Amniotic stem cell (primary cell): ENCODE data around the gene CUX1.
"Not testable (repeated sequence)": the region's sequence is repeated elsewhere in the genome, so short reads cannot be mapped to it uniquely, and the experiment has no call there.

Source experiments
- DNase-seq: peaks from one replicate; lab custom pipeline; 2025; lab: John Stamatoyannopoulos, UW

Gene CUX1, protein sequence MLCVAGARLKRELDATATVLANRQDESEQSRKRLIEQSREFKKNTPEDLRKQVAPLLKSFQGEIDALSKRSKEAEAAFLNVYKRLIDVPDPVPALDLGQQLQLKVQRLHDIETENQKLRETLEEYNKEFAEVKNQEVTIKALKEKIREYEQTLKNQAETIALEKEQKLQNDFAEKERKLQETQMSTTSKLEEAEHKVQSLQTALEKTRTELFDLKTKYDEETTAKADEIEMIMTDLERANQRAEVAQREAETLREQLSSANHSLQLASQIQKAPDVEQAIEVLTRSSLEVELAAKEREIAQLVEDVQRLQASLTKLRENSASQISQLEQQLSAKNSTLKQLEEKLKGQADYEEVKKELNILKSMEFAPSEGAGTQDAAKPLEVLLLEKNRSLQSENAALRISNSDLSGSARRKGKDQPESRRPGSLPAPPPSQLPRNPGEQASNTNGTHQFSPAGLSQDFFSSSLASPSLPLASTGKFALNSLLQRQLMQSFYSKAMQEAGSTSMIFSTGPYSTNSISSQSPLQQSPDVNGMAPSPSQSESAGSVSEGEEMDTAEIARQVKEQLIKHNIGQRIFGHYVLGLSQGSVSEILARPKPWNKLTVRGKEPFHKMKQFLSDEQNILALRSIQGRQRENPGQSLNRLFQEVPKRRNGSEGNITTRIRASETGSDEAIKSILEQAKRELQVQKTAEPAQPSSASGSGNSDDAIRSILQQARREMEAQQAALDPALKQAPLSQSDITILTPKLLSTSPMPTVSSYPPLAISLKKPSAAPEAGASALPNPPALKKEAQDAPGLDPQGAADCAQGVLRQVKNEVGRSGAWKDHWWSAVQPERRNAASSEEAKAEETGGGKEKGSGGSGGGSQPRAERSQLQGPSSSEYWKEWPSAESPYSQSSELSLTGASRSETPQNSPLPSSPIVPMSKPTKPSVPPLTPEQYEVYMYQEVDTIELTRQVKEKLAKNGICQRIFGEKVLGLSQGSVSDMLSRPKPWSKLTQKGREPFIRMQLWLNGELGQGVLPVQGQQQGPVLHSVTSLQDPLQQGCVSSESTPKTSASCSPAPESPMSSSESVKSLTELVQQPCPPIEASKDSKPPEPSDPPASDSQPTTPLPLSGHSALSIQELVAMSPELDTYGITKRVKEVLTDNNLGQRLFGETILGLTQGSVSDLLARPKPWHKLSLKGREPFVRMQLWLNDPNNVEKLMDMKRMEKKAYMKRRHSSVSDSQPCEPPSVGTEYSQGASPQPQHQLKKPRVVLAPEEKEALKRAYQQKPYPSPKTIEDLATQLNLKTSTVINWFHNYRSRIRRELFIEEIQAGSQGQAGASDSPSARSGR (N-terminal part only)

DNA sequence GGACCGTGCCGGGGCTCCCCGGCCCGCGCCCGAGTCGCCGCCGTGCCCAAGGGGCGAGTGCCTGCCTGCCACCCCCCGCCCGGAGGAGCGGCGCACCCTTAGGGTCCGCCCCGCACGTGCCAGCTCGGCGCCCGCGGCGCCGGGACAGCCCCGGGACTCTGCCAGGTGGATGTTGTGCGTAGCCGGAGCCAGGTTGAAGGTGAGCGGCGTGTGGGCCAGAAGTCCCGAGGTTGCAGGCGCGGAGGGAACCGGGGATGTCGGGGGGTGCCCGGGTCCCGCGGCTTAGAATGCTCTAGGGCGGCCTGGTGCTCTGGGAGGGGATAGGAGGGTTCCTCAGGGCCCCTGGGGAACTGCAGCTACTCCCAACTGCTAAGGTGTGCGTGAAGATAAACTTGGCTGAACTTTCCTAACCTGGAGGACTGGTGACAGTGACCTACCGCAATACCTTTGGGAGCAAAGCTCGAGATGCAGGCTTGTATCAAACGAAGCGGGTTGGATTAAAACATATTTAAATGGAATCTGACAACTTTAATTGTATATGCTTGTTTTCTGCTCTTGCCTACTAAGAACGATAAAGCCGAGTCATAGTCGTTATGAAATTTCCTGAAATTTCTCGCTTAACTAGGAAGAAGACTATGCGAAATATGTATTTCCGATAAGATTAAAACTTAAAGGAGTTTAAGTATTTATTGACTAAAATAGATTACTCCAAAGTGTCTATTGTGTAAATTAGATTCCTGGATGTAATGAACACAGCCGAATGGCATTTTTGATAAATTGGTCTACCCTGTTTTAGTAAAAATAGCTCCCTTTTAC lies at the start of gene CUX1:
Gene CUX1 (plus strand): TSS at position 156 of the 816 bp plus-strand sequence. CDS start 14 bp downstream, at position 170.
- DNase-seq, result no peak

DNA sequence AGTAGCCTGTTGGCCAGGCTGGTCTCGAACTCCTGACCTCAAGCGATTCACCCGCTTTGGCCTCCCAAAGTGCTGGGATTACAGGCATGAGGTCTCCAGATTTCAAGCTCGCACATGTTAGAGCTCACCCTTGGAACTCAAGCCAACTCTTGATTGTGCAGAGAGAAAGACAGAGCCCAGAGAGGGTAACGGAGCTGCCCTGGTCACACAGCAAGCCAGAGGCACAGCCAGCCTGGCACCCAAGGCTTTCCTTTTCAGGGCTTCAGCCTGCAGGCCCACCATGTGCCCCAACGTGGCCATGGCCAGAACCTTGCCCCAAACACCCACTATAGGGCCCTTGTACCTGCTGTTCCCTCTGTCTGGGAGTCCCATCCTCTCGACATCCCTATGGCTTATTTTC lies 49.1 kb upstream of the CUX1 start:
- DNase-seq, result no peak

DNA sequence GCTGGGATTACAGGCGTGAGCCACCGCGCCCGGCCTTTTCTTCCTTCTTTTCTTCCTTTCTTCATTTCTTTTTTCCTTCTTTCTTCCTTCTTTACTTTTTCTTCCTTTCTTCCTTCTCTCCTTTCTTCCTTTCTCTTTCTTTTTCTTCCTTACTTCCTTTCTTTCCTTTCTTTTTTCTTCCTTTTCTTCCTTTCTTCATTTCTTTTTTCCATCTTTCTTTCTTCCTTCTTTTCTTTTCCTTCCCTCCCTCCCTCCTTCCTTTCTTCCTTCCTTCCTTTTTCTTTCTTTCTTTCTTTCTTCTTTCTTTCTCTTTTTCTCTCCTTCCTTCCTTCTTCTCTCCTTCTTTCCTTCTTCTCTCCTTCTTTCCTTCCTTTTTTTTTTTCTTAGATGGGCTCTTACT lies 47.0 kb upstream of the CUX1 start:
- DNase-seq, result no peak

DNA sequence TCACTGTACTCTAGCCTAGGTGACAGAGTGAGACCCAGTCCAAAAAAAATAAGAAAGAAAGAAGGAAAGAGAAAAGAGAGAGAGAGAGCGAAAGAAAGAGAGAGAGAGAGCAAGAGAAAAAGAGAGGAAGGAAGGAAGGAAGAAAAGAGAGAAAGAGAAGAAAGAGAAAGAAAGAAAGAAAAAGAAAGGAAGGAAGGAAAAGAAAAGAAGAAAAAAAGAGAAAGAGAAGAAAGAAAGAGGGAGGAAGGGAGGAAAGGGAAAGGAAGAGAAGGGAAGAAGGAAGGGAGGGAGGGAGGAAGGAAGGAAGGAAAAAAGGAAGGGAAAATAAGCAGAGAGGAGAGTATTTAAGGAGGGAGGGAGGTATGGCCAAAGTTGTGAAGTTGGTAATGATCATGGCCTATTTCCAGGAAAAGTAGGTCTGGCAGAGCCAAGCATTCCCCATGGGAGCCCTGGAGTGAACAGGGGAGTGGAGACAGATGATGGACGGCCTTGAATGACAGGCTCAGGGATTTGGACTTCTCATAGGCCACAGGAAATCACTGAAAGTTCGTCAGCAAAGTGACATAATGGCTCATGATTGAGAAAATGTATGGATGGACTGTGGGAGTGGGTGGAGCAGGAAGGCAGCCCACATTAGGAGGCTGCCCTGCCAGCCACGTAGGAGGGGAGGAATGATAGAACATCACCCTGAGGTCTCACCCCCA lies 44.8 kb upstream of the CUX1 start:
- DNase-seq, result no peak

DNA sequence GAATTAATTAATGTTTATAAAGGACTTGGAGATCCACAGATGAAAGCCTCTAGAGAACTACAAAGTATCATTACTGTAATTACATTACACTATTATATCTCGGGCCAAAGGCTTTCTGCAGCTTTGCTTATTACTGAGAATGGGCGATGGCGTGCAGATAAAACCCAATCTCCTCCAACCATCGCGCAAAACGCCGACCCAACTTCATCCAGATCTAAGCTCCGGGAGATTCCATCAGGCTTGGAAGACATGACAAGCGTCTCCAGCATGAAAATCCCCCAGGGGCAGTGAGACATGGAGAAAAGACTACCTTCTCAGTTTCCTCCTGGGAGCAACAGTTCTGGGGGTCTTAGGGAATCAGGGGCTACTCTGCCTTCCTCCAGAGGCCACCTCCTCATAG lies 42.2 kb upstream of the CUX1 start:
- no peak for DNase-seq

DNA sequence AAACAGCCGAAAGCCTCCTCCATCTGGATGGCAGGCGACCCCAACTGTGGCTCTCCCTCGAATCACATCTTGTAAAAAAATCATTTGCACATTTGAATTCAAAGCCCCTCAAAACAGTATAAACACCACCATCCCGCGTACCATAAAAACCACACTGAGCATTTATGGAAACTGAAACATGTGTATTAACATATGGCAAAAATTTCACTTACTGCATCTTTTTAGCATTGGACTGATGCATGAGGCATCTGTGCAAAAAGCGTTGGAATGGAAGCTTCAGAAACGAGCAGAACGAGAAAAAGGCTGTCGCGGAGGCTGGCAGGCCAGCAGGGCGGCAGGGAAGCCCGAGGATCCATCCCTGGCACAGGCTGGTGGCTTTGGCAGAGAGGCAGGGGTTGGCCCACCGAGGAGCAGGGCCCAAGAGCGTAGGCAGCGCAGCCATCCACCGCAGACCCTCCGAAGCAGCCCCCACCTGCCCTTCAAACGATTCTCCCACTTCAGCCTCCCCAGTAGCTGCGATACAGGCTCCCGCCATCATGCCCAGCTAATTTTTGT lies 39.3 kb upstream of the CUX1 start:
- DNase-seq, result no peak

DNA sequence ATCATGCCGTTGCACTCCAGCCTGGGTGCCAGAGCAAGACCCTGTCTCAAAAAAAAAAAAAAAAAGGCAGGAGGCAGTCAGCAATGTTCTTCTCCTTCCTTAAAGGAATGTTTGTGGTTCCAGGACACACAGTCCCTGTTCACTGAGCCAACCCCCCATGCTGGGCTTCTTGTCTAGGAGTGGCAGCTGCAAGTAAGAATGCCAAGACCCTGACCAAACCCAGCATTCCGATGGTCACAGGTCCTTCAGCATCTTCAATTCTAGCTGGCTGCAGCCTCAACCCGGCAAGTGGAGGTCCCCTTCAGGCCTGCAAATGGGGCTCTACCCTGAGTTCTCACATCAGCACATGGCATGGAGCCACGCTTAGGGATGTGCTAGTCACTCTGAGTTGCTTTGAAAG lies 38.2 kb upstream of the CUX1 start:
- DNase-seq, result no peak

DNA sequence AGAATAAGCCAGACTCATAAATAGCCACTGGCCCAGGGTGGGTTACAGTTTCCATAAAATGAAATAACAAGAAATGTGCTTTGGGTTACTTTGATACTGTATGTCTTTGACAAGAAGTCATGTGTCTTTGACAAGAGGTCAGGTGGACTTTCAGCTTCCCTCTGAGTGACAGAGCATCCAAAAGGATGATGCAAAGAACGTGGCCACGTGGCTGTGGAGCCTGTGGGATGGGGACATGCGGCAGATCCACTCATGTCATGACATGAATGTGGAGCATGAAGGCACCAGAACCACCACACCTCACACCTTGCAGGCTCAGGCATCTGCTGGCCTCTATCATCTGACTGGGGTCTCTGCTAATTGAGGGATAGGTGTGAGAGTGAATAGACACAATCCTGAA lies 37.1 kb upstream of the CUX1 start:
- no peak for DNase-seq

DNA sequence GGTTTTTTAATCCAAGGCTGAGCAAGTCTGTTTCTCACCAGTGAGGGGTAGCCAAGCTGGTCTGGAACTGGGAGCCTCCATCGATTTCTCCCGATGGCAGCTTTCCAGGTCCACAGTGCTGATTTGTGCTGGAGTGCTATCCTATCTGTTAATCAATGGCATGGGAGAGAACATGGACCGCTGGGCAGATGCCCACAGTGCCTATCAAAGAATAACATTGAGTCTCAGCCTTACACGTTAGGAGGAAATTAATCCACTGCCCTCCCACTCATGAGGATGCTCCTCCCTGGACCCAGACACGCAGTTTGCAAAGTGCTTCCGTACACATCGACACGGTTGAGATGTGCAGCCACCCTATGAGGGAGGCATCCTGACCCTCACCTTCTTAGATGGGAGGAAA lies 36.0 kb upstream of the CUX1 start:
- no peak for DNase-seq

DNA sequence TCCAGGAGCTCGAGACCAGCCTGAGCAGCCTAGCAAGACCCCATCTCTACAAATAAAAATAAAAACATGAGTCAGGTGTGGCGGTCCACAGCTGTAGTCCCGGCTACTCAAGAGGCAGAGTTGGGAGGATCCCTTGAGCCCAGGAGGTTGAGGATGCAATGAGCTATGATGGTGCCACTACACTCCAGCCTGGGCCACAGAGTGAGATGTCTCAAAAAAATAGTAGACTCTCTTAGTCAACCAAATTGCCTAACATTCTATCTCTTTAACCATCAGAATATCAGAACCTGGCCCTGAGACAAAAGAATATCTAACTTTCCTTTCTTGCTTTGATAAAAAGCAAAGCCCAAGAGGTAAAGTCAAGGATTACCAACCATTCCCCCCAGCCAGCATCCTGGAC lies 35.0 kb upstream of the CUX1 start:
- no peak for DNase-seq

DNA sequence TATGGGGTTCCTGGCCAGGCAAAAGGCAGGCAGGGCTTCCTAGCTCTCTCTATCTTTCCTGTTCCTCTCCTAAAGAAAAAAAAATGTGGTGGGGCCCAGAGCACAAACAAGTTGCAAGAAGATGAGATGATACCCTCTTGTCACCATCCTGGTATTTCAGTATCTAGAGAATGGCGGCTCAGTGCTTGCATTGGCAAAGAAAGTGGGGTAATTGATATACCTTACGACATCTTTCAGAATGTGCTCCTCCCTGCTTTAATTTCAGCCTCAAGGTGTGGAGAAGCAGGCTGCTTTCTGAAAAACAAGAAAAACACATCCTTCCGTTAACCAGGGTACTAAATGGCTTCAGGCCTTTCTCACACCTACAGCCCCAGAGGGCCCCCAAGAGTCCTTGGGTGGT lies 34.5 kb upstream of the CUX1 start:
- DNase-seq, result no peak

DNA sequence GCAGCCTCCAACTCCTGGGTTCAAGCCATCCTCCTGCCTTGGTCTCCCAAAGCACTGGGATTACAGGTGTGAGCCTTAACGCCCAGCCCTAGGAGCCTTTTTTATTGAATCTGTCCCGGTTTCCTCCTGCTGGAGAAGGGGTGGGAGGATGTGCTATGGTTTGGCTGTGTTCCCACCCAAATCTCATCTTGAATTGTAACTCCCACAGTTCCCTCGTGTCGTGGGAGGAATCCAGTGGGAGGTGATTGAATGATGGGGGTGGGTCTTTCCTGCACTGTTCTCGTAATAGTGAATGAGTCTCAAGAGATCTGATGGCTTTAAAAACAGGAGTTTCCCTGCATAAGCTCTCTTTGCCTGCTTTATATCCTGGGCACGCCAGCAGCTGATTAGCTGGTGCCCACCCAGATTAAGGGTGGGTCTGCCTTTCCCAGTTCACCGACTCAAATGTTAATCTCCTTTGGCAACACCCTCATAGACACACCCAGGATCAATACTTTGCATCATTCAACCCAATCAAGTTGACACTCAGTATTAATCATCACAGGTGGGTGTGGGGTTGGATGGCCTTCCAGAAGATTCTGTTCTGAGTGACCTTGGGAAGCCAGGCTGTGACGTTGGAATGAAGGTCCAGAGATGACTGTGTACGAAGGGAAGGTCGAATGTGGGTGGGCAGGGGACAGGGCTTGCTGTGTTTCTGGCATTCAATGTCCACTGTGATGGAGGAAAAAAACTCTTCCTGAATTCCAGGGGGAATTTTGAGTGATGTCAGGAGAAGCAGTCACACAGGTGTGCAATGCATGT lies 33.8 kb upstream of the CUX1 start:
- DNase-seq, result no peak

DNA sequence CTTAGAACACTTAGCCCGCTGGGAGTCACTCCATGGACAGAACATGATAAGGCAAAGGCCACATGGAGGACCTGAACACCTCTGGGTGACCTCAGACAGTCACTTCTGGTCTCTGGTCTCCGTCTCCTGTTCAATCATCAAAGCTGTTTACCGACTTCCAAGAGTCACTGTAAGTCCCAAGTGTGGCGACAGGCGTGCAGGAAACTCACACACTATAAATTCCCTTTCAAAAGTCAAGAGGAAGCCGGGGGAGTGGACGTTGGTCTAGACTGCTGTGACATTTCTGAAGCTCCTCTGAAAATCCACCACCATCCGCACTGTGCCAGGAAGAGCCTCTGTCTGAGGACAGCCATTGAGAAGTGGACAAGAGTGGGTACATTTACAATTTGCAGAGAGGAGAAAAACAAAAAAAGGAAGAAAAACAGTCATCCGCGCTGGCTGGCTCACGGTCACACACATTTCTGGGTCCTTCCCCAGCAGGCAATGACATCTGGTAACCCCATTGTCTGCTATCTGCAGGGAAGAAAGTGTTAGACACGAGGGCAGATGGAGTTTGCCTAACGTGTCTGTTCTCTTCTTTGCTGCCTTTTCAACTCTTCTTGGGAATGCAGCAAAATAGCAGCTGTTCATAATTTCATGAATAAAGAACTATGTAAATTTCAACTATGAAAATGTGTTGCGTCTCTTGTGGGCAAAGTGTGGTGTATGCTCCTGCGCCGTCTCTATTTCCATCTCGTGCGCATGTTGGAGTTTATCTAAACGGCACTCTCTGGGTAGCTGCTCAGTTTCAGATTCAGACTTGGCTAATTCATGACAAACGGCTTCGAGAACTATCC lies 32.9 kb upstream of the CUX1 start:
- no peak for DNase-seq

DNA sequence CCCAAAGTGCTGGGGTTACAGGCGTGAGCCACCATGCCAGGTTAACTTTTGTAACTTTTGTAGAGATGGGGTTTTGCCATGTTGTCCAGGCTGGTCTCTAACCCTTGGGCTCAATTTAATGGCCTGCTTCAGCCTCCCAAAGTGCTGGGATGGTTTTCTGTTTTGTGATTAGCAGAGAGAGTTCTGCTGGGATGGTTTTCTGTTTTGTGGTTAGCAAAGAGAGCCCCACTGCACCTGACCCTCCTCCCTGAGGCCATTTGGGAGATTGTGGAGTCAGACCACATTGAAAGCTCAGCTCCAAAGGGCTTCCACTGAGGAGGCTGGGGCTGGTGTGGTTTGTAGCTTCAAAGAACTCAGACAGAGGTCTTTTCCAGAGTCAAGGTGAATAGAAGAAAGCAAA lies 29.6 kb upstream of the CUX1 start:
- DNase-seq, result no peak

DNA sequence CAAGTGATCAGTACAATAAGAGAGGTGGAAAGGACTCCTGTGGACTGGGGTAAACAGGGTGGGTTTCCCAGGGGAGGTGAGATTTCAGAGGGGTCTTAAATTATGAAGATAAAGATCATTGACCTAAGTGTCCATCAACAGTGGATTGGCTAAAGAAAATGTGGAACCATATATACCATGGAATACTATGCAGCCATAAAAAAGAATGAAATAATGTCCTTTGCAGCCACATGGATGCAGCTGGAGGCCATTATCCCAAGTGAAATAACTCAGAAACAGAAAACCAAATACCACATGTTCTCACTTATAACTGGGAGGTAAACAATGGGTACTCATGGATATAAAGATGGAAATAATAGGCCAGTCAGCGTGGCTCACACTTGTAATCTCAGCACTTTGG lies 28.9 kb upstream of the CUX1 start:
- DNase-seq, result no peak

DNA sequence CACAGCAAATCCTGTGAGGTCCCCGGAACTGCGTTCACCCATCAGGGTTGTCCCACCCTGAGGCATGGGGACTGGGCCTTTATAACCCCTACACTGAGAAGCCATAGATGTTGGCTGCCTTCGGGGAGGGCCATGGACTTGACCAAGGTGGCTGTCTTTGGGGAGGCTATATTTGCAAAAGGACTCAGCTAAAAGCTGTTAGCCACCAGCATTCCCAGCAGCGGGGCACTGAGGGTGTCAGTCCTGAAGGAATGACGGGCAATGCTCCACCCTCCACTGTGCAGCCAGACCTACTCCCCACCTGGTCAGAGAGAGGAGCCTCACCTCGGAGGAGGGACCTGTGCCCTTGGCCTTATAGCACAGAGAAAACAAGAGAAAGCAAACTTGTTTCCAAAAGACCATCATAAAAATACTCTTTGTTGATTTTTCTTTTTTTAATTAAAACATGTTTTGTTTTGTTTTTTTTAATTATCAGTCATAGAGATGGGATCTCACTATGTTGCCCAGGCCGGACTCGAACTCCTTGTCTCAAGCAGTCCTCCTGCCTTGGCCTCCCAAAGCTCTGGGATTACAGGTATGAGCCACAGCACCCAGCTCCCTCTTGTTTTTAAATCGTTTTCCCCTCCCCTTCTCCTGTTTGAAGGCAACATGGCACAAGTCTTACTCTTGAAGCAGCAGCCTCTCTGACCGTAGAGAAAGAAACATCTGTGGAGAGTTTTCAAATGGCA lies 26.7 kb upstream of the CUX1 start:
- DNase-seq, result no peak

DNA sequence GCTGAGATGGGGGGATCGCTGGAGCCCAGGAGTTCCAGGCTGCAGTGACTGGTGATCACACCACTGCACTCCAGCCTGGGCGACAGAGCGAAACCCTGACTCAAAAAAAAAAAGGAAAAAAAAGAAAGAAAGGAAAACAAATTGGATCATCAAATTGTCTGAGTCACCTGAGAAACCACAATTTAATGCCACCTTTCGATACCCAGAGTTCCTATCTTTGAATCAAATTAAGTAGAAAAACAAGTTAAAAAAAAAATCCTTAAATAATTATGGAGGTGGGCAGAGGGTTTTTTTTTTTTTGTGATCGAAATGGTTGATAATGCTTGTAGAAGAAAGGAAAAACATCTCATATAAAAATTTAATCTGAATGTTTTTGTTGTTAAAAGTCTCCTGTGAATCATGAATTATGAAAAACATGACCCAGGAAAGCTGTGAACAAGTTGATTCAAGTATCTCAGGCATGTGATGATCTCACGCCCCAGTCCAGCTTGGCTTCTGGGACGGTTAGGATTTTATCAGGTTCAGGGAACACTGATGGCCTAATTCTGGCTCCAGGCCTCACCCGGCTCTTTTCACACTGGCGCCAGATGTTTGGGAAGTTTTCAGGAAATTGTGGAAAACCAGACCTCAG lies 25.3 kb upstream of the CUX1 start:
- no peak for DNase-seq

DNA sequence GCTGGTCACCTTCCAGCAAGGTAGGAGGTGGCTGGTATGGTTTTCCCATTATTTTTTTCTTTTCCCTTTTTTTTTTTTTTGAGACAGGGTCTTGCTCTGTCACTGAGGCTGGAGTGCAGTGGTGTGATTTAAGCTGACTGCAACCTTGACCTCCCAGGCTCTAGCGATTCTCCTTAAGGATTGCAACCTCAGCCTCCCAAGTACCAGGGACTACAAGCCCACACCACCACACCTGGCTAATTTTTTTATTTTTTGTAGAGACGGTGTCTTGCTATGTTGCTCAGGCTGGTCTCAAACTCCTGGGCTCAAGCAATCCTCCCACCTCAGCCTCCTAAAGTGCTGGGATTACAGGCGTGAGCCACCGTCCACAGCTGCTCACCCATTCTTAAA lies 24.7 kb upstream of the CUX1 start:
- not testable (repeated sequence) for DNase-seq
